T1000 (cell line): ENCODE results near the gene CNGB1.
"Not testable (repeated sequence)": the region's sequence is repeated elsewhere in the genome, so short reads cannot be mapped to it uniquely, and the experiment has no call there.

Experiments
- DNase-seq: peaks from one replicate; lab custom pipeline; 2025; ENCODE audit warnings: mixed read lengths; lab: John Stamatoyannopoulos, UW

Gene CNGB1

DNA sequence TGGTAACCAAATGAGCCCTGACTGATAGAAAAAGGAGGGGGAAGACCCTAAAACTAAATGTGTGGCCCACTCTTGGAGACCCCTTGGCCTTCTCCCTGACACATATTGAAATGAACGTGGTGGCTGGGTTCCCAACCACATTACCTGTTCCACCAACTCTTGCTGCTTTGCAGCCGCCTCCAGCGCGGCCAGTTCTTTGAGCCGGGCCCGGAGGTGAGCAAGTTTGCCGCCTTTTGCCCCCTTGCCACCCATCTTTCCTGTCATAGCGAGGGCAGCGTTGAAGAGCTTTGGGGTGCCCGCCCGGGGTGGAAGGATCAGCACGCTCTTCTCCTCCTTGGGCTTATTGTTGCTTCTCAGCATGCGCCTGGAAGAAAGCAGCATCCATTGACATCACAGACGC lies 83.2 kb downstream of the CNGB1 start:
- no peak for DNase-seq

- DNase-seq = no peak
Measured at GRCh38 chr16:57886427-57886826, 84.5 kb downstream of the CNGB1 start.

DNA sequence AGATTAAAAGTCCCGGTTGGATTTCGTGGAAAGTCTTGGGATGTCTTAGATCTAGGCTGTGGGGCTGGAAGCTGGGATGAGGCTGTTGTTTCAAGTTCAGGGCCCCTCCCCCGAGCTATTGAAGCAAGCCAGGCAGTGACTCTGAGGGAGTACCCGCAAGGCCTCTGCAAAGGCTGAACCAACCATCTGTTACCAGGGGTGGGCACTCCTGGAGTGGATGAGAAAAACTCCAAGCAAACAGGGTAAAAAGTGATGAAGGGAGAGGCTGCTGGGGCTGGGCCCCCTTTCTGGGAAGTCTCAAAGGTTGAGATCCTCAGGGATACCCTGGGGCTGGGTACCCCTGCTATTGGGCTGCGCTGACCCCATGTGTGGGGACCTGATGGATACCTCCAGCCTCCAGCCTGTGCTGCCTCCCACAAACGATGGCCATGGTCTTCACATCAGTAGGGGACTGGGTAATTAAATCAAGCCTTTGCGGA lies 86.2 kb downstream of the CNGB1 start:
- no peak for DNase-seq

DNA sequence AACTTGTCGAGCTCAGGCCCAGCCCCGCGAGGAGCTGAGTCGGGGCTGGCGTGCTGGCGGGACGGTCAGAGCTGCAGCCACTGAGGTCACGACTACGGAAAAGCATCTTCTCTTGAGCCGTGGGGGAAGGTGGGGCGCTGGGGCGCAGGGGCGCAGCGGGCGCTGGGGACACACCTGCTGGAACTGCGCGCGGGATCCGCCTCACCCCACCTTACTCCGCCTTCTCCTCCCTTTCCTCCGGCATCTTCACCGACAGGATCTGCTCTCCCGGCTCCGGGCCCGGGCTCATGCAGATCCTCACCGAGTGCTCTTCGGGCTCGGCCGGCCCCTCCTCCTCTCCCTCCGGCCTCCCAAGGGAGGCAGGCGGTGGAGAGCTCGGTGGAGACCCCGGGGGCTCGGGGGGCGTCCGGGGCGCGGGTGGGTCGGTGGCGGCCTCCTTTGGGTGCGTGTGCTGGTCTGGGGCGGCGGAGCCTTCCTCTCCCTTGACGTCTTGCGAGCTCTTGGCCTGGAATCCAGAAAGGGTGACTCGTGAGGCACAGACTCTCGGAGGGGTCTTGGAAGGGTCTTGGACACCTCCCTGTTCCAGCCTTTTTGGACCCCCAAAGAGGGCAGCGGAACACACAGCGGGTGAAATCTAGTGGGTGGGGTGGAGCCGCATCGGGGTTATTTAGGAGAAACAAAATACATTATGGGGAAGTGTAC lies 86.8 kb downstream of the CNGB1 start:
- DNase-seq = no peak

DNA sequence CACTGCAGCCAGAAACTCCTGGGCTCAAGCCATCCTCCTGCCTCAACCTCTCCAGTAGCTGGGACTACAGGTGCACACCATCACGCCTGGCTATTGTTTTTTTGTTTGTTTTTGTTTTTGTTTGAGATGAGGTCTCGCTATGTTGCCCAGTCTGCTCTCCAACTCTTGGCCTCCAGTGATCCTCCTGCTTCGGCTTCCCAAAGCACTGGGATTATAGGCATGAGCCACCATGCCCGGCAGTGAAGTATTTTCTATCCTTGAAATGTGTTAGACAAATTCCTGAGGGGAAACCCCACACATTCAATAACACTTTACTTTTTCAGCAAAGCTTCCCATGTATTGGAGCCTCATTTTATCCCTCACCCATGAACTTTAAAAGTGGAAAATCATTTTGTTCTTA lies 87.4 kb downstream of the CNGB1 start:
- no peak for DNase-seq

DNA sequence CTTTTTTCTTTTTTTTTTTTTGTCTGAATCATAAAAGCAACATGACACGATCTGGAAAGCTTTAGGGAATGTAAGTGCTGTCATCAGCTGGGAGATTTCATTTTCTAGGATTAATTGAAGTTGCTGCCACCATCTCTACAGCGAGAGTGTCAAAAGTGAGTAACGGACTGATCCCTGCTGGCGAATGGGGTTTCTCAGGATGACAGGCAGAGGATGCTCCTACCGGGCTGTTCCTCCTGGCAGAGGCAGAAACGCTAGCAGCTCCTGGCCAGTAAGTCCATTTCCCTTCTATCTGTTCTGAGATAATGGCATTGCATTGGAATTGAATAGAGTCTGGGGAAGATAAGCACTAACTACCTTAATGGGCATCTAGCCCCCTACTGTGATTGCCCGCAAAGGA lies 88.1 kb downstream of the CNGB1 start:
- no peak for DNase-seq

DNA sequence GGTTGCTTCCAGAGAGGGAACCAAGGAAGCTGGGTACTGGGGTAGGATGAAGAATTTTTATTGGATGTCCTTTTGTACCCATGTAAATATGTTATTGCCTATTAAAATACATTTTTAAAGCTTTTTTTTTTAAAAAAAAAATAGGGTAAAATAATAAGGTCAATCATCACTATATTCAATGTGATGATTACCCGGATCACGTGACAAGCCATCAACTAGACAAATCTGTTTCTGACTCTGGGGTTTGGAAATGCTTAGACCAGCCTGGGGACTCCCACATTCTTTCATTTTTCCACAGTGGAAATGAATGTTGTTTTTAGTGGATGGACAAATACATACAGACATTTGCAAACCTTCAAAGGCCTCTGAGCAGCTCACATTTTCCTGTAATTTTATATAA lies 88.7 kb downstream of the CNGB1 start:
- no peak for DNase-seq

DNA sequence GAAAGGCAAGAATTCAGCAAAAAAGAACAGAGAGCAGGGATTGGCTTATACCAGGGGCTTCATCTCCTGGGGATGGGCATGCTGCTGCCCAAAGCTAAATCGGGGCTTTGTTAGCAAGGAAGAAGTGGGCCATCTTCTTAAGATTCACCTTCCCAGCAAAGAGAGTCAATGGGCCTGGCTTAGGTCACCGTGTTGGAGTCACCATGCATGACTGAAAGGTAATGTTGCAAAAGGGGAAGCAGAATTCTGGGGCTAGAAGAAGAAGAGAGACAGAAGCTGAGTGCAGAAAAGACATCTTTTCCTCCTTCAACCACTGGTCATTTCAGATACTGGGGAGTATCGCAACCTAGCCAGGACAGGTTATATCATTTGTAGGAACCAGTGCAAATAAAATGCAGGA lies 92.3 kb downstream of the CNGB1 start:
- DNase-seq = no peak

DNA sequence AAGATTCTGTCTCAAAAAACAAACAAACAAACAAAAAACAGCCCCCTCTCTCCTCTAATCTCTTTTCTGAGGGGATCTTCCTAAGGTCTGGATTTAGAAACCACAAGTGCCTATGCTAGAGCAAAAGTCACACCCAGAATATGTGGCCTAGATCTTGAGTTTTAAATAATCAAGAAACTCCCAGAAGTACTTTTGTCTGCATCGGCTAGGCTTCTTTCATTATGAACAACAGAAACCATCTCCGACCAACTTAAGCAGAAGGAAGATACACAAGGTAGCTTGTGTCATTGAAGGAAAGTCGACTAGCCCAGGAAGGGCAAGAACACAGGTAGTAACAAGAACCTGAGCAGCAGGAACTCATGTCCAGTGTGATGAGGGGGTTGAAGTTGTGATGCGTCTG lies 94.7 kb downstream of the CNGB1 start:
- DNase-seq = no peak

DNA sequence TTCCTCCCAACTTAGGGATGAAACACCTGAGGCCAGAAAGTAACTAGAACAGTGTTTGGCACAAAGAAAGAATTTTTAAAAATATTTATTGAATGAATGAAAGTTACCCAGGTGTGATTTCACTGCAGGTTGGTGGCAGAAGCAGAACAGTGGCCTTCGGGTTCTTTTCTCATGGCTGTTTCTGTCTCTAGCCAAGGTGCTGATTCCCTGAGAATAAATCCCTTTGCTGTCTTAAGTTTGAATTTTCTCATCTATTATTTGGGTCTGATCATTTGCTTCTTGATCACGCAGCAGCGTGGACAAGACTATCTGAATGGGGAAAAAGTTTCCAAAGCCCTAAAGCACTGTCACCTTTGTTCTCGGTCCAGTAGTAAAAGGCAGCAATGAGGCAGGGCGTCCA lies 95.6 kb downstream of the CNGB1 start:
- DNase-seq = no peak

DNA sequence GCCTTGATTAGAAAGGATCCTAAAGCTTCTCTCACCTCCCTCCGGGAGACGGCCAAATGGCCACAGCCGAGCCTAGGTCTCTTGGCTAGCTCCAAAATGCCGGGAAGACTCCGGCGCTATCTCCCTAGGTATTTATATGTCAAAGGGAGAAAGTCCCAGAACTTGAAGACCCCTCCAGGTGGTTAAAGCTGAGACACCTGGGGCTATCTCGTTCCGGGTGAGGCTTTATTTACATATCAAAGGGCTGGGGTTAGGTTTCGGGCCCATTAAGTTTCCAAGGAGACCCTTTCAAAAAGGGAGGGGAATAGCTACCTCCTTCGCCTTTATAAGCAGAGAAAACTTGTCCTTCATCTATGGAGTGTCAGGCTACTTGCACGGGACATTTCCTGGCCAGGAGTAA lies 97.7 kb downstream of the CNGB1 start:
- DNase-seq = no peak

DNA sequence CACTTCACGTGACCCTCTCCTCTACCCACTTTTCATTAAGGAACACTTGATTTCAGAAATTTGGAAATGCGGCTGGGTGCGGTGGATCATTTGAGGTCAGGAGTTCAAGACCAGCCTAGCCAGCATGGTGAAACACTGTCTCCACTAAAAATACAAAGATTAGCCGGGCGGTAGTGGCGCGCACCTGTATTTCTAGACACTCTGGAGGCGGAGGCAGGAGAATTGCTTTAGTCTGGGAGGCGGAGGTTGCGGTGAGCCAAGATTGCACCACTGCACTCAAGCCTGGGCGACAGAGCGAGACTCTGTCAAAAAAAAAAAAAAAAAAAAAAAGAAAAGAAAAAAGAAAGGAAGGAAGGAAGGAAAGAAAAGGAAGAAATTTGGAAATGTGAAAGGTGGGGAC lies 98.2 kb downstream of the CNGB1 start:
- not testable (repeated sequence) for DNase-seq

DNA sequence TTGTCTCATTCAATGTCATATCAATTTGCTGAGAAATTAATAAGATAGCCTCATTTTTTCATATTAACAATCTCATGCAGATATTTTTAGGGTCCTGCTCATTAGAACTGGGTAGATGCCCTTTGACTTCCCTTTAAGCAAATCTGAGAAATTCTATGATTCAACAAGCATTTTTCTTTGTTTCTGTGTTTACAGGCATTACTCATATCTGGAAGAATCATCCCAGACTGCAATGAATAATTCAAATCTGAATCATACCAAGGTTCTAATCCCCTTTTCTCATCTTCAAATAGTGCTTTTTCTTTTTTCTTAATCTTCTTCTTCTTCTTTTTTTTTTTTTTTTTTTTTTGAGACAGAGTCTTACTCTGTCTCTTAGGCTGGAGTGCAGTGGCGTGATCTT lies 99.5 kb downstream of the CNGB1 start:
- DNase-seq = no peak

DNA sequence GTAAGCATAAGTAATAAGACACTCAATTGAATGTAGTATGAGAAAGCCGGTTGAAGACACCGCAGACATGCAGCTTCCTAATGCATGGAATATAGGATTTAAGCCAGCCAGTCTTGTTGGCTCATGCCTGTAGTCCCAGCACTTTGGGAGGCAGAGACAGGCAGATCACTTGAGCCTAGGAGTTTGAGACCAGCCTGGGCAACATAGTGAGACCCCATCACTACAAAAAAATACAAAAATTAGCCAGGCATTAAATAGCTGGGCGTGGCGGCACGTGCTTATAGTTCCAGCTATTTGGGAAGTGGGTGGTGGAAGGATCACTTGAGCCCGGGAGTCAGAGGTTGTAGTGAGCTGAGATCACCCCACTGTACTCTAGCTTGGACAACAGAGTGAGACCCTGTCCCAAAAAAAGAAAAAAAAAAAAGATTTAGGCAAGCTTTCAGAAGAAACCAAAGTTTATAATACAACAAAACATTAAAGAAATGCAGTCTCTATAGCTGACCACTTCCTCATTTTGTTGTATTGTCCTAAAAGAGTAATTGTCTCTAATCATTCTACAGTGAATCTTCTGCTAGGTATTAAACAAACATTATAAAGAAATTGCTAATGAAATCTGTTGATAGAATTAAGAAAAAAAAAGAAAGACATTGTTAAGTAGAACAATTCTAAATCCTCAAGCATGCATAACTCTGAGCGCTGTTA lies 100.0 kb downstream of the CNGB1 start:
- no peak for DNase-seq

DNA sequence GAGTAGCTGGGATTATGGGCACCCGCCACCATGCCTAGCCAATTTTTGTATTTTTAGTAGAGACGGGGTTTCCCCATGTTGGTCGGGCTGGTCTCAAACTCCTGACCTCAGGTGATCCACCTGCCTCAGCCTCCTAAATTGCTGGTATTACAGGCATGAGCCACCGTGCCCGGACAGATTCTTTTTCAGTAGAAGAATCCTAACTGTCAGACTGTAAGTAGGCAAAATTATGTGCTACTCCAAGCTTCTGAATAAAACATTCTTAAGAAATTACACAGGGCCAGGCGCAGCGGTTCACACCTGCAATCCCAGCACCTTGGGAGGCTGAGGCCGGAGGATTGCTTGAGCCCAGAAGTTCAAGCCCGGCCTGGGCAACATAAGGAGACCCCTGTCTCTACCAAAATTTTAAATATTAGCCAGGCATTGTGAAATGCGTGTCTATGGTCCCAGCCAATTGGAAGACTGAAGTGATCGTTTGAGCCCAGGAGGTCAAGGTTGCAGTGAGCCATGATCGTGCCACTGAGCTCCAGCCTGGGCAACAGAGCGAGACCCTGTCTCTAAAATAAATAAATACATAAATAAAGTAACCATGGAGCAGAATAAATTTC lies 101.9 kb downstream of the CNGB1 start:
- DNase-seq = no peak

DNA sequence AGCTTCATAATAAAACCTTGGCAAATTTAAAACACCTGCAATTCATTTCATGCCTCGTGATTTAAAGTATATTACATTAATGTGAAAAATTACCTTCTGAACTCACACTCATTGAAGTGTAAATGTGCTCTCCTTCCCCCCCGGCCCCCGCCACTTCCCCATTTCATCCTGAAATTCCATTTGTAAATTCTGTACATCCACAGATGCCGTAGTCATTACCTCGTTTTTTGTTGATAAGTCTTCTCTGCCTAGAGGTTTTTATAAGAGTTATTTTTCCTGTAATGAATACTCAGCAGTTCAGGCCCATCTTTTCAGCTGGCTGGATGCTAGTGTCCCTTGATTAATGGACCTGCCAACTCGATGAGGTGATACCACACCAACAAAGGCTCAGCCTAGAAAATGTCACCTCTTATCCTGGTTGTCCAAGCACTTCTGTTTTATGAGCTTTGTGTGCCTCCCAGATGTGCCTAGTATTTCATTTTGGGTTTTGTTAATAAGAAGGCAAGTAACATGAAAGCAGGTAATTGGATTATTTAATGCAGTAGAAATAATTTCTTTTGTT lies 103.8 kb downstream of the CNGB1 start:
- no peak for DNase-seq

DNA sequence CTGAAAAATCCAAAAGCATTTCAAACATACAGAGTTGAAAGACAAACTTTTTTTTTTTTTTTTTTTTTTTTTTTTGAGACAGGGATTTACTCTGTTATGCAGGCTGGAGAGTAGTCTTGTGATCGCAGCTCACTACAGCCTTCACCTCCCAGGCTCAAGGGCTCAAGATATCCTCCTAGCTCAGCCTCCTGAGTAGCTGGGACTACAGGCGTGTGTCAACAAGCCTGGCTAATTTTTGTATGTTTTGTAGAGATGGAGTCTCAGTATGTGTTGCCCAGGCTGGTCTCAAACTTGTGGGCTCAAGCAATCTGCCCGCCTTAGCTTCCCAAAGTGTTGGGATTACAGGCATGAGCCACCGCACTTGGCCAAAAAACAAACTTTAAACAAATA lies 104.4 kb downstream of the CNGB1 start:
- no peak for DNase-seq

DNA sequence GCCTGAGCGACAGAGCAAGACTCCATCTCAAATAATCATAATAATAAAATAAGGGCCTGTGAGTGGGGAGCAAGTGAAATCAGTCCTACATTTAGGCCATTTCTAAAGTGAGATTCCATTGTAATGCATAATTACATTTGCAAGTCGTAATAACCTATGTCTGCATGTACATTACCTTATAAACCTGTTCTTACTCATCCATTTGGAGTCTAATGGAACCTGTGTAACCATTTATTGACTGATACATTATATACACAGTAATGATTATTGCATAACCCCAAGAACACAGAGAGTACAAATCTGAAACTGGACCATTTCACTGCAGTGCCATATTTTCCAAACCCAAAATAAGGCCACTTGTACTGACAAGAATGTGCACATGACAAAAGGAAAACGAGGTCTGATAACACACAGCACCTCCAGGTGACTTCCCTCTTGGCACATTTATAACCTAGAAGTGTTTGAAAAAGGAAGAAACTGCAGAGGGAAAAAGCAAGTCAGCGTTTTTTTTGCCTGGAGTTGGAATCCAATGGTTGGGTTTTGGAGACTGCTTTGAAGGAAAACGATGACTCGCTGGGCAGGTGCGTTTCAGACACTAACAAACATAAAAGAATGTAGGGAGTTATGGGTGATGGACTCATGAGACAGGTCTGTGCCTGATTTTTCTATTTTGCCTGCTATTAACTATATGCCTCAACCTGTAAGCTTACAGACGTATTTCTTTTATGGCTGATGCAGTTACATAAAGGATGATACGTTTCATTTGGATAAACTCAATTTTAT lies 105.0 kb downstream of the CNGB1 start:
- DNase-seq = no peak

GRCh38 chr16:57863434-57864160 lies 107.3 kb downstream of the CNGB1 start:
- peak; percentile 20 for DNase-seq

DNA sequence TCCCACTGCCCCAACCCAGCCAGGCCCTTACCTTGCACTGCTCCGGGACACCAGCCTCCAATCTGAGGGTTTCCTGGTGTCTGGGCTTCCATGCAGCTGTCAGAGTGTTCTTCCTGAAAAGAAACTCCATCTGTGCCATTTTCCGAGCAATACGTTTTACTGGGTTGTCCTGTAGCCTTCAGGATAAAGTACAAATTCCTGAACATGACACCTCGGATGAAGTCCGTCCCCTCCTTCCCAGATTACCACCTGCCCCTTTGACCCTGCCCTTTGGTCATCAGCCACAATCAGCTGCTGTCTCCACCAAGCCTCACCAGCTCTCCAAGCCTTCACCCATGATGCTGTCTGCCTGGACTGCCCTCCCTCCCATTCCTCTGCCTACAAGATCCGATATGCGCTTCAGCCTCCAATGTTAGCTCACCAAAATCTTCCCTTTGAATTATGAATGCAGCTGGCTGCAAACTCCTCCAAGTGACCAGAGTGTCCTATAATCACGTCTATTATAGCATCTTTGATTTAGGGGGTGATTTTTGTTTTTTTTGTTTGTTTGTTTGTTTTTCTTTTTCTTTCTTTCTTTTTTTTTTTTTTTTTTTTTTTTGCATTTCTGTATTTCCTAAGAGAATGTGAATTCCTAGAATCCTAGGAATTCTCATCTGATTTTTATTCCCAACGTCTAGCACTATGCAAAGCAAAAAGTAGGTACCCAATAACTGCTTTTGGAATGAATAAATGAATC lies 108.1 kb downstream of the CNGB1 start:
- no peak for DNase-seq

GRCh38 chr16:57859331-57859730 lies 111.6 kb downstream of the CNGB1 start:
- no peak for DNase-seq
